ENCODE data around the gene FAM81A. TPM values are rescaled to one million over a fixed set of nuclear protein-coding genes. Genes with fewer than 3 reads are reported as not detected.

The FAM81A gene
- total and polyA plus RNA-seq, 9 of the 15 experiments (the other 6 are each of a cell fraction or from before 2014, with no cell fraction given): not detected

DNA sequence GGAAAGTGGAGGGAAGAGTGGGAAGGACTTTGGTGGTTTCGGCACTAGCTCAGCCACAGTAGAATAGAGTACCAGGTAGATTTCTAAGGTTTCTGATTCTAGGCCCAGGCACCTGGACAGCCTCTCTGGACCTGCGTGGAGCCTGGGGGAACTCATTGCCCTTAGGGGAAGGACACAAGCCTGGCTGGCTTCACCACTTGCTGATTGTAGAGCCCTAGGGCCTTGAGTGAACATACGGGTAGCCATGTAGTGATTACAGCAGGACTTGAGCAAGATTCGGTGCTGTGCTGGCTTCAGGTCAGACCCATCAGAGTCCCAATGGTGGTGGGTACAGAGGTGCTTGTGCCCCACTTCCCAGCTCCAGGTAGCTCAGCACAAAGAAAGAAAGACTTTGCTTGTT, 47.0 kb downstream of the FAM81A start:
- Histone ChIP-seq H4K20me1 (replicated peaks; ENCODE audit: control insufficient read depth, insufficient read depth, low read length) (no peaks in the 10 kb centered on the region; the same call in 1 of the 2 replicates), H3K9me3 (replicated peaks; ENCODE audit: control insufficient read depth, insufficient read depth, low read depth, low read length) (no peaks in the 10 kb centered on the region), H3K27me3 (ENCODE audit: control insufficient read depth in 2 of 2, insufficient read depth in 2 of 2, low read length in 2 of 2) (peaks cover 2 to 14% of the 10 kb centered on the region in 2 experiments; a peak in 1 of 5 replicates), H3K27ac (ENCODE audit: extremely low read depth, low read depth, low read length) (no peak overlapping the region), H3K36me3 (ENCODE audit: control insufficient read depth, insufficient read depth, low read length) (no peaks in the 10 kb centered on the region), H3K9ac (ENCODE audit: insufficient read depth in 1 of 2, low read depth in 2 of 2, low read length in 2 of 2) (no peak overlapping the region), H2AFZ (ENCODE audit: low read depth, low read length) (no peak overlapping the region), H3K4me1 (replicated peaks in 1 of 2; ENCODE audit: control insufficient read depth in 2 of 2, insufficient read depth in 2 of 2, low read length in 2 of 2) (no peaks in the 10 kb centered on the region), H3K4me2 (ENCODE audit: insufficient read depth, low read length) (no peak overlapping the region), H3K4me3 (no peak overlapping the region), H3K9me1 (ENCODE audit: control insufficient read depth, insufficient read depth, low read length) (no peaks in the 10 kb centered on the region), H3K79me2 (ENCODE audit: control insufficient read depth, insufficient read depth, low read length) (no peaks in the 10 kb centered on the region)
- intact Hi-C loops (cut with micrococcal nuclease) (no loop called here), in situ Hi-C loops (cut with MboI) (loop anchor here (25.0 kb wide), 1 partner anchor 1273 kb away; no protein-coding TSS in a partner anchor)
- WGBS (ENCODE audit: insufficient coverage, low coverage, missing lambda C conversion rate): 3% methylated on average over 4 of the region's 4 CpGs
- FAIRE-seq: no peak
- no peak for DNase-seq (ENCODE audit: extremely low read depth in 1 of 4, low spot score in 3 of 4)
- no TSS peak for BruUV-seq (replicated peaks)
- CTCF ChIA-PET (ENCODE audit: low intra/inter-chr PET ratio): no interaction called here
- no peak for ATAC-seq
- POLR2A ChIA-PET: no interaction called here
- no peak for TF ChIP-seq LCOR (CRISPR knock-in tag; IDR thresholded peaks at IDR 0.05)
- TF ChIP-seq ZNF699 (CRISPR knock-in tag; IDR thresholded peaks at IDR 0.05; ENCODE audit: insufficient replicate concordance): no peak
- TF ChIP-seq RBM22 (IDR thresholded peaks at IDR 0.05; ENCODE audit: low read depth, low read length, poor library complexity, severe bottlenecking): no peak
- no peak for TF ChIP-seq NFIC (IDR thresholded peaks at IDR 0.05)
- TF ChIP-seq DPF2 (IDR thresholded peaks at IDR 0.05): no peak
- TF ChIP-seq GTF2A2 (tag; IDR thresholded peaks at IDR 0.05): no peak
- TF ChIP-seq YY1 (IDR thresholded peaks at IDR 0.05; ENCODE audit: borderline replicate concordance in 1 of 3, control insufficient read depth in 1 of 3, extremely low read depth in 1 of 3, insufficient read depth in 3 of 3, insufficient read length in 1 of 3, insufficient replicate concordance in 2 of 3, low read depth in 1 of 3, low read length in 2 of 3): no peak
- TF ChIP-seq ZNF407 (IDR thresholded peaks at IDR 0.05; ENCODE audit: low read depth): no peak
- TF ChIP-seq NR2F6 (CRISPR knock-in tag; IDR thresholded peaks at IDR 0.05): no peak
- no peak for TF ChIP-seq JUNB (CRISPR knock-in tag; conservative IDR thresholded peaks at IDR 0.05)
- TF ChIP-seq TCFL5 (CRISPR knock-in tag; conservative IDR thresholded peaks at IDR 0.05): no peak
- no peak for TF ChIP-seq NFYB (IDR thresholded peaks at IDR 0.05; ENCODE audit: extremely low read depth, insufficient read length)
- no peak for TF ChIP-seq POLR2B (IDR thresholded peaks at IDR 0.05; ENCODE audit: low read depth, partially characterized antibody)
- no peak for TF ChIP-seq ZNF764 (CRISPR knock-in tag; IDR thresholded peaks at IDR 0.05; ENCODE audit: low read depth)
- TF ChIP-seq ZNF140 (CRISPR knock-in tag; IDR thresholded peaks at IDR 0.05): no peak
- TF ChIP-seq ZNF3 (CRISPR knock-in tag; IDR thresholded peaks at IDR 0.05): no peak
- no peak for TF ChIP-seq NFE2L1 (tag; IDR thresholded peaks at IDR 0.05; ENCODE audit: borderline replicate concordance, low read depth)

All from K562 (cell line).